GM04503 (cell line): ENCODE measurements around the gene TMEM138.

Experiments used
- DNase-seq: peaks from one replicate; pipeline ENCODE4 v3.0.0-alpha.2; 2012; ENCODE audit warnings: low read depth

Gene TMEM138

DNA sequence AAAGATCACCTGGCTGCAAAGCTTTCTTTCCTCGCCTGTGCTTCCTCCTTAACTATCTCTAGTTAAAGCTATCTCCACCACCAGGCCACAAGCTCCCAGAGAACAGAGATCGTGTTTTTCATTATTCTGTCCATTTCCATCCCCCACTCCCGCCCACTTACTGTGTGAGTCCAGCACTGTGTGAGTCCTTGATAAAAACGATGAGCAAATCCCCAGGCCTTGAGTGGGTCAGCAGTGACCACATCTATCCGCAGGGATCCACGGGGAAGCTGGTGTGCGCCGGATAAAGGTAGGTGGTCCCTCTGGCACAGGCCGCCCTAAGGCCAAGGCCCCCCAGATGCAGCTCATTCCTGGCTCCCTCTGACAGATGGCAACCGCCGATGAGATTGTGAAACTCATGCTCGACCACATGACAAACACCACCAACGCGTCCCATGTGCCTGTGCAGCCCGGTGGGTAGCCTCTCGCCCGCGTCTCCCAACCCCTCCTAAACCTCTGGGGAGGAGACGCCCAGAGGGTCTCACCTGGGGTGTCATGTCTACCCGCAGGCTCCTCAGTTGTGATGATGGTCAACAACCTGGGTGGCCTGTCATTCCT is 19.9 kb upstream of the TMEM138 start:
- no peak for DNase-seq

DNA sequence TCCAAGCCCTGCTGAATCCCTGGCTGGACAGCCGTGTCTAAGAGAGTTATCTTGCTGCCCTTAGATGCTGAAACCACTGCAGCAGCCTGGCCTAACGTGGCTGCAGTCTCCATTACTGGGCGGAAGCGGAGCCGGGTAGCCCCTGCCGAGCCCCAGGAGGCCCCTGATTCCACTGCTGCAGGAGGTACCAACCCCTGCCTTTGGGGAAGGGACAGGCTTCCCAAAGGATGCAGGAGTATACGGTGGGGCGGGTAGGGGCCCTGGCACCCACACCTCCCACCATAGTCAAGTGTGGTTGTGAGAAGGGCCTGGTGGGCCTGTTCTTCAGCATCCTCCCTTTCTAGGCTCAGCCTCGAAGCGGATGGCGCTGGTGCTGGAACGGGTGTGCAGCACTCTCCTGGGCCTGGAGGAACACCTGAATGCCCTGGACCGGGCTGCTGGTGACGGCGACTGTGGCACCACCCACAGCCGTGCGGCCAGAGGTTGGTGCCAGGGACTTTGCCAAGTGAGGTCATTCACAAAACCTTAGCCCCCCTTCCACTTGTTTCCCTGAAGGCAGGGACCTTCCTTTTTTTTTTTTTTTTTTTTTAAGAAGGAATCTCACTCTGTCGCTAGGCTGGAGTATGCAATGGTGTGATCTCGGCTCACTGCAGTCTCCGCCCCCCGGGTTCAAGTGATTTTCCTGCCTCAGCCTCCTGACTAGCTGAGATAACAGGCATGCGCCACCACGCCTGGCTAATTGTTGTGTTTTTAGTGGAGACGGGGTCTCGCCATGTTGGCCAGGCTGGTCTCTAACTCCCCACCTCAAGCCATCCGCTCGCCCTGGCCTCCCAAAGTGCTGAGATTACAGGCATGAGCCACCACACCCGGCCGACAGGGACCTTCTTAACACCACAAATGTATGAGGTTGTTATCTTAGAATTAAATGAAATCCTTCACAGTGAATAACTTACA is 18.1 kb upstream of the TMEM138 start:
- DNase-seq = no peak

DNA sequence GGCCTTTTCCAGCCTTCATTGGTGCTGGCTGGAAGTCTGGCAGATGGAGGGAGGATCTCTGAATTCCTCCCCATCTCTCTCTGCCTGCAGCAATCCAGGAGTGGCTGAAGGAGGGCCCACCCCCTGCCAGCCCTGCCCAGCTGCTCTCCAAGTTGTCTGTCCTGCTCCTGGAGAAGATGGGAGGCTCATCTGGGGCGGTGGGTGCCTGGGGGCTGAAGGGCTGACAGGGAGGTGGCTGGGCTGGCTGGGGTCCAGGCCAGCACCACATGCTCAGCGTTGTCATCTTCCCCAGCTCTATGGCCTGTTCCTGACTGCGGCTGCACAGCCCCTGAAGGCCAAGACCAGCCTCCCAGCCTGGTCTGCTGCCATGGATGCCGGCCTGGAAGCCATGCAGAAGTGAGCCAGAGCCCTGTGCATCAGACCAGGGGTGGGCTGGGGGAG is 17.0 kb upstream of the TMEM138 start:
- no peak for DNase-seq

DNA sequence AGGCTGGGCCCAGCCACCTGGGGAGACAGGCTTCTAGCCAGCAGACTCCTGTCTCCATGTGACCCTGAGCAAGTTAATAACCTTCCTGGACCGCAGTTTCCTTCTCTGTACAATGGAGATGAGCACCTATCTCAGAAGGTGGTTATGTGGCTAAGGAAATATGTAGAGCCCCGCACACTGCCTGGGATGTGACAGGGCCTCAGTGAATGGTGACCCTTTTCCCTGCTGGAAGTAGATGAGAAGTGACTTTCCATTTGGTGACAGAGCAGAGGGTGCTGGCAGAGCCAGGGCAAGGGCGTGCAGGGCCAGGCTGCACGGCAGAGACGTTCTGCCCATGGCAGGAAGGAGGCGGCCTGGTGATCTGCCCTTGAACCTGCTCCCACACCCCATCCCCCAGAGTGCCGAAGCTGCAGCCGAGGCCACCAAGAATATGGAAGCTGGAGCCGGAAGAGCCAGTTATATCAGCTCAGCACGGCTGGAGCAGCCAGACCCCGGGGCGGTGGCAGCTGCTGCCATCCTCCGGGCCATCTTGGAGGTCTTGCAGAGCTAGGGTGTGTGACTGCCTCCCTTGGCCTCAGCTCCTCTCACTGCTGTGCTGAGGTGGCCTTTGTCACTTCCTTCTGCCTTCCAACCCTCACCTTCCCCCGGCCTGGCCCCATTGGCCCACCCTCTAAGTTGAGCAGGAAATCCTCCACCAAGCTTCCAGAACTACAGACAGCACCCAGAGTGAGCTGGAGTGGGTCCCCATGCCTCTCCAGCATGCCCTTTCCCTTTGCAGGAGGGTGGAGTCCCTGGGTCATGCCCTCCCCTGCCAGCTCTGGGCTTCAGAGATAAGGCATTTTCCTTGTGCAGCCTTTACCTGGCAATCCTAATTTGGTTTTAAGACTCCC is 16.0 kb upstream of the TMEM138 start:
- no peak for DNase-seq

DNA sequence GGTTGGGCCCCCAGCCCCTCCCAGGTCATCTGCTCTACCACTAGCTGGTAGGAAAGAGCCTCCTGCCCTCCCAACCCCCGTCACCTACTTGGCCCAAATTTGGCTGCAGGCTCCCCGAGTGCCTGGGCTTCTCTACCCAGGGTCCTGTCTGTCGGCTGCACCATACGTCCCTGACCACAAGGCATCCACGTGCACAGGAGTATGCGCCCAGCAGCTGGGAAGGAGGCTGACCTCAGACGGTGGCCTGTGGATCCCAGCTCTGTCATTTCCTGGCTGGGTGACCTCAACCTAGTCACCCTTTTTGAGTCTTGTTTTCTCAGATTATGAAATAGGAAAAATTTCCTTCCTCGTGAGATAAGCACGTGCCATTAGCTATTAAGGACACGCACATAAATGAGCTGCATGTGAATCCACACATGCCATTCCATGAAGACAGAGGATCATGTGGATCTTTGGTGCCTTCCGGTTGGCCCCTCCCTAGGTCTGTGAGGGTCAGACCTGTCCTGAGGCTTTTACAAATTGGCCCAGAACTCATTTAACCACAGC is 14.2 kb upstream of the TMEM138 start:
- no peak for DNase-seq

DNA sequence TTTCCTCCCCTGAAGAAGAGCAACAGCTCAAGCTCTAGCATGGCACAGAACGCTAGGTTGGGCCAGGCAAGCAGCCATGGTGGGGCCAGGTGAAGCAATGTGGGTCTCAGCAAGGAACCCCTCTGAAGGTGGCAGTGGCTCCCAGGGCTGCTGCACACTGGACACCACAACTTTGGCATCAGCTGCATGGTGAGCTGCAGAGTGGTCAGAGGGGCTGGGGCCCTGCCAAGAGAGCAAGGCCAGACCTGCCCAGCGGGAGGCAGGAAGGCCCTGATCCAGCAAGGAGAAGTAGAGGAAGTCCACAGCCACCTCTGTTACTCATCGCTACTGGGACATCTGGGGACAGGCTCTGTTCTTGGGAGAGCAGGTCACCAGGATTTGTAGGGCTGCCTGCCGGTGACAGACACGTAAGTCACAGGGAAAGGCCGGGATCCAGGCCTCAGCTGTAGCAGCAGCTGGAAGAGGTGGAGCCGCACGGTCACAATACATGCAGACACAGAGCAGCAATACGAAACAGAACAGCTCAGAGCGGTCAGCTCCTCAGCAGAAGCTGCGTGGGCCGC is 12.9 kb upstream of the TMEM138 start:
- no peak for DNase-seq

DNA sequence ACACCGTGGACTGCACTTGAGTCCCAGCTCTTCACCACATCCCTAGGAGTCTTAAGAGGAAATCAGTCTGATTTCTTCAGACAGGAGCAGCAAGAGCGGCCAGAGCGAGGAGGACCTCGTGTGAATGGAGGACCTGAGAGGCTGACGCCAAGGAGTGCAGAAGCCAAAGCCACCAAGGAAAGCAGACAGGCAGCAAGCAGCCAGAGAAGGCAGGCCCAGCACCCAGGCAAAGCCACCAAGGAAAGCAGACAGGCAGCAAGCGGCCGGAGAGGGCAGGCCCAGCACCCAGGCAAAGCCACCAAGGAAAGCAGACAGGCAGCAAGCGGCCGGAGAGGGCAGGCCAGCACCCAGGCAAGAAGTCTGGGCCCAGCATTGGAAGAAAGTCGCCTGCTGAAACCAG is 12.3 kb upstream of the TMEM138 start:
- no peak for DNase-seq

DNA sequence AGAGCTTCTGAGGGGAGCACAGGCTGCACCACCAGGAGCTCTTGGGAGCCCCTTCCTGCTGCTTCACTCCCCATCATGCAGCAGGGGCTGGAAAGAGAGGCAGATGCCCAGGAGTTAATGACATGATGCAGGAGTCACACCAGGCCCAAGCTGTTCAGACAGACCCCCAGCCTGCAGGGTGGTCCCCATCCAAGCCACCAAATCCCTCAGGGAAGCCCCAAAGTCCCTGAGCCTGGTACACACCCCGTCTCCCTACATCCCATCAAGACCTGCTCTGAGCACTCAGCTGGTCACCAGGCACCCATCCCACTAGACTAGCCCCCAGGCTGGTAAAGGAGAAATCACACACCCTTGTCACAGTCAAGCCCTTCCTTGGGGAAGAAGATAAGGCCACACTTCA is 11.8 kb upstream of the TMEM138 start:
- no peak for DNase-seq

DNA sequence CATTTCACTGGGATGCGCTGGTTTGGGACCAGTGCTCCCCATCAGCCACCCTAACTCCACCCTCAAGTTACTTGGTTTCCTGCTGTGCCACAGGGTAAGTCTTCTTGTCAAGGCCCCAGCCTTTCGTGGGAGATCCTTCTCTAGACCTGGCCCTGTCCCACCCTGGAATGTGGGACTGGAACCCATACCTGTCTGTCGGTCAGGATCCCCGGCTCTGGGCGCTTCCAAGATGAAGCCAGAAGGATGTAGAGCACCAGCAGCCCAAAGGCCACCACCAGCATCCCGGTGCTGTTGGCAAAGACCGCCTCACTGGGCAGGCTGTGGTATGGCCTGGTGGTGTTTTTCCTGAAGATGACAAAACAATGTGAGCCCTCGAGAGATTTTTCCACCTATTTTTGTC is 11.4 kb upstream of the TMEM138 start:
- no peak for DNase-seq

DNA sequence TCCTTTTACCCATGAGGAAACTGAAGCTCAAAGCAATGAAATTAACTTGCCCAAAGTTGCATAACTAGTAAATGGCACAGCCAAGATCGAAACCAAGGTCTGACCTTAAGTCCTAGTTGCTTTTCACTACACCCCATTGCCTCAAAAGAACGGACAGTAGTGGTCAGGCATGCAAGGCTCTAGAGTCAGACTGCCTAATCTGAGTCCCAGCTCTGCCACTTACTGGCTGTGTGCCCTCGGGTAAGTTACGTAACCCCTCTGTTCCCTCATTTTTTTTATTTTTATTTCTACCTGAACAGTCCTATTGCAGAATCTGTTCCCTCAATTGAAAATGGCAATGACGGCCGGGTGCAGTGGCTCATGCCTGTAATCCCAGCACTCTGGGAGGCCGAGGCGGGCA is 10.1 kb upstream of the TMEM138 start:
- no peak for DNase-seq

DNA sequence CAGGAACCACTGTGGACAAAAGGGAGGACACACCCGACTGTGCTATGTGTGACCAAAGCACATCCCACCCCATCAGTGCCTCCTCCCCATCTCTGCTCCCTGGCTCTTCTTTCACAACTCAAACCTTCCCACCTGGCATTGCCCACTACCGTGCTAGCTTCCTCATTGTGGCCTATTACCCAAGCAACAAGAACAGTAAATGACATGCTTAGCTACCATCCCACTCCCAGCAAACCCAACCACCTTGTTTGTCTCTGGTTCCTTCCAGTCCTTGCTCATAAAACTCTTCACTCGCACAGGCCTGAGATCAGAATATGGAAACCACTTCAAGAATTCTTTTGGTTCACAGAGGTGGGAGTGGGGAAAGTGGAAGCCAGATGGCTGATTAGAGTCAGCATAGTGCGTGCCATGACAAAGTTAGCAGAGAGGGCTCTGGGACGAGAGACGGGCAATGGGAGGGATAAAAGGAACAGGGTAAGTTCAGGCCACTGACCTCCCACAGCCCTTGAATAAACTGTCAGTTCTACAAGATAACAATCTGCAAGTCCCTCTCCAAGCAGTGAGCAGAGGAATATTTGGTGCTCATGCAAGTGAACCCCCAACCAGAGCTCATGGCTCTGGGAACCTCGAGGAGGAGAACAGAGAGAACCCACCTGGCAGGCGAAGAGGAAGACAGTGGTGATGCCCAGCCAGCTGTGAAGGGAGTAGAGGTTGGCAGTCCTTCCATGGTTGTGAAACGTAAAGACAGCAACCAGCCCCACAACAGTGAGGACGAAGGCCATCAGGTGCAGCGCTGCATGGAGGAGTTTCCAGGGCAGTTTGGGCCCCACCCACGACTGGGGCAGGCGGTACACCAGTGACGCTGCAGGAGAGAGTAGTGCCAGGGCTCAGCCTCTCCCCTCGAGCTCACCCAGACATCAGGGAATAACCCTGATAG is 8.8 kb upstream of the TMEM138 start:
- no peak for DNase-seq

DNA sequence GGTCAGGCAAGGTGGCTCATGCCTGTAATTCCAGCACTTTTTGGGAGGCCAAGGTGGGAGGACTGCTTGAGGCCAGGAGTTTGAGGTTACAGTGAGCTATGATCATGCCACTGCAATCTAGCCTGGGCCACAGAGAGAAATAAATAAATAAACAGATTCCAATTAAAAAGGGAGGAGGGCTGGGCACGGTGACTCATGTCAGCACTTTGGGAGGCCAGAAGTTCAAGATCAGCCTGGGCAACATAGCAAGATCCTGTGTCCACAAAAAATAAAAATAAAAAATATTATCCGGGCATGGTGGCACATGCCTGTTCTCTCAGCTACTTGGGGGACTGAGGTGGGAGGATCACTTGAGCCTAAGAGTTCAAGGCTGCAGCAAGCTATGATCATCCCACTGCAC is 8.0 kb upstream of the TMEM138 start:
- no peak for DNase-seq

DNA sequence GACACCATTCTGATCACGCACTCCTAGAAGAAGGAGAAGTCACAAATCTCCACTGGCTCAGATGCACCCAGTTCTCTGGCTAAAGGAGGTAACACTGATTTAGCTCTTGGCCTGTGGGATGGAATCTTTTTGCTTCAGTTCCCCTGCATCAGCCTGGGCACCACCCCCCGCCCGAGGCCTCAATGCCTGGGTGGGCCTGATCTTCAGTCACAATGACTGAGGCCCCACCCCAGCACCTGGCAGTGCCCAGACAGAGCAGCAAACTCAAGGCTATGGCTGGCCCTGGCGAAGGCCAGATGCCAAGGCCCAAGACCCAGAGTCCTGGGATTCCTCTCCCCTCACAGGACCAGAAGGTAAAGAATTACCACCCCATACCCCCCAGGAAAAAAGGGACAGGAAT is 5.5 kb upstream of the TMEM138 start:
- no peak for DNase-seq

DNA sequence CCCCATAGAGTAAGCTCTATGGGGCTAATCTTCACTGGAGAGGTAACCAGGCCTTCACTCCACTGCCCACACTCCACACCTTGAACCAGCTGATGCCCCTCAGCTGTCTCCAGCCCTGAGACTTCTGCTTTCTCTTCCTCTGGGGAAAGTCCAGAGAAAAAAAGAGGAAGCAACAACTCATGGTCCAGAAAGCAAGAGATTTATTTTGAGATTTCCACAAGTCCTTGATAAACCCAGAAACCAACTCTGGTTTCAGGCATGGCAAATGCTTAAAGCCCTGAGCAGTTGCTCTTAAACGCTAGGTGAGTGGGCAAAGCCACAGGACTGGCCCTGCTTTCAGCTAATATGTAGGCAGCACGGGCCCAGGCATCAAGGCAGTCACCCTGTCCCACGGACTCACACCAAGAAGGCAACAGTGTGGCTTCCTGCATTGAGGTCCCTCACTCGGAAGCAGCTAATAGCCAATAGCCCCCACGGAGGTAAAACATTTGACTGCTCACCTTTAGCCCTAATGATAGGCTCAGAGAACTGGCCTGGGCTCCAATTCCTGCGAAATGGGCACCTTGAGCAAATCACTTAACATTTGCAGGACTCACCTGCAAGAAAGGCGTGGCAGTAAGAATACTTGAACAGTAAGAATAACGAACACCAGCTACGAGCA is 4.8 kb upstream of the TMEM138 start:
- DNase-seq = no peak

DNA sequence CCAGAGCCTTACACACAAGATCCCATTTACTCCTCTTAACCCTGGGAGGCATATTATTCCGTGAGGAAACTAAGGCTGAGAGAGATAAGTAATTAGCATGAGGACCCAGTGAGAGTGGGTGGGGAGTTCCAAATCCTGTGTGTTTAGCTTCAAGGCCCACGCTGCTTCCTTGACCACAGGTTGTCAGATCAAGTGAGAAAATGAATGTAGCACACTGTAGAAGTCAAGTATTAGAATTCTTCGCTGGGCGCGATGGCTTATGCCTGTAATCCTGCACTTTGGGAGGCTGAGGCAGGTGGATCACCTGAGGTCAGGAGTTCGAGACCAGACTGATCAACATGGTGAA is 4.3 kb upstream of the TMEM138 start:
- DNase-seq = no peak

DNA sequence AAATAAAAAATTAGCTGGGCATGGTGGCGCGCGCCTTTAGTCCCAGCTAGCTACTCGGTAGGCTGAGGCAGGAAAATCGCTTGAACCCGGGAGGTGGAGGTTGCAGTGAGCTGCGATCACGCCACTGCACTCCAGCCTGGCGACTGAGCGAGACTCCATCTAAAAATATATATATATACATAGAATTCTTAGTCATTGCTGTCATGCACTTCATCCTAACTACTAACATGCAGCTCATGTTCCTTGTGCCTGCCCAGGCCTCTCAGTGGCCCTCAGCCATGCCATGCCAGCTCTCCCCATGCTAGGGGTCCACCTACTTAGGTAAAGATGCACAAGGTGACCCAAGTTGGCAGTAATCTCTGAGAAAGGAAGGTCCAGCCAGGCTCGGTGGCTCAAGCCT is 3.6 kb upstream of the TMEM138 start:
- no peak for DNase-seq

DNA sequence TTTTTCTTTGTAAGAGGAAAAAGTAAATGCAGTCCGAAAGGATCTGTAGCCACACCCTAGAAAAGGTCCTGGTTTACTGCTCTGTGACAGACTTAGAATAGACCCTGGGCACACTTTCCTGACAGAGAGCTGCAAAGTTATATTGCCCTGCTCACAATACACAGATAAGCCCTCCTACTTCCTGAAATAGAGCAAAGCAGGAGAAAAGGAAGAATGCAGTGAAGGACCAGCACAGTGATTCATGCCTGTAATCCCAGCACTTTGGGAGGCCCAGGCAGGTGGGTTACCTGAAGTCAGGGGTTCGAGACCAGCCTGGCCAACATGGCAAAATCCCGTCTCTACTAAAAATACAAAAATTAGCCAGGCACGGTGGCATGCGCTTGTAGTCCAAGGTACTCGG is 2.7 kb upstream of the TMEM138 start:
- no peak for DNase-seq

DNA sequence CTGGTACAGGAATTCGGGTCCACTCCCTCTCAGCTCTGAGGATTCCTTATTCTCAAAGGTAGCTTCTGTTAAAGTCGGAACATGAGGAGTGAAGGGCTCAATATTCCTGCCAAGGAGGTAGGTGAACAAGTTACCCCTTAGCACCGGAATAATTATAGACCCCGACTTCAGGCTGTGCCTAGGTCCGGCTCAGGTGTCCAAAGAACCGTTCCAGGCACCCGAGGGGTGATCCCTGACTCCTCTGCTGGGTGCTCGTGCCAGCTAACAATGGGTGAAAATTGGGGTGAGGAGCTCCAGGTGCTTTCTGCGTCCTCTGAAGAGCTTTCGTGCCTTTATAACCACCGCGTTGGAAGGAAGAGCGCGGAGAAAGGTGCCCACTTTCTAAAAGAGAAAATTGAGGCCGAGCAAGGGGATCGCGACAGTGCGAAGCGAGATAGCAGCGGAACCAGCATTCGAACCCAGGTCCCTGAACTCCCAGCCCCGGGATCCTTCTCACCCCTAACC is 885 bp upstream of the TMEM138 start:
- DNase-seq = no peak

DNA sequence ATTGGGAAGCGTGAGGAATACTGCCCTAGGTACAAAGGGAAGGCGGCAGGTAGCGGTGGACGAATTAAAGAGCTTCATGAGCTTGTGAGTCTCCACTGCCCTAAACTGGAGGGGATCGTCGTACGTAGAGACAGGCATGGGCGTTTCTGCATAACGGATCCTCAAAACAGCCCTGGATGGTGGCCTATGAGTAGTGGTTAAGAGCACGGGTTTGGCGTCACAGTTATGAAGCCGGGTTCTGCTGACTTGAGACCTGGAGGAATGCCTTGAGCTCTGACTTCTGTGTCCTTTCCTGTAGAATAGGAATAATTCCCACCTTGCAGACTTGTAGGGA is 335 bp downstream of the TMEM138 start:
- DNase-seq = no peak

DNA sequence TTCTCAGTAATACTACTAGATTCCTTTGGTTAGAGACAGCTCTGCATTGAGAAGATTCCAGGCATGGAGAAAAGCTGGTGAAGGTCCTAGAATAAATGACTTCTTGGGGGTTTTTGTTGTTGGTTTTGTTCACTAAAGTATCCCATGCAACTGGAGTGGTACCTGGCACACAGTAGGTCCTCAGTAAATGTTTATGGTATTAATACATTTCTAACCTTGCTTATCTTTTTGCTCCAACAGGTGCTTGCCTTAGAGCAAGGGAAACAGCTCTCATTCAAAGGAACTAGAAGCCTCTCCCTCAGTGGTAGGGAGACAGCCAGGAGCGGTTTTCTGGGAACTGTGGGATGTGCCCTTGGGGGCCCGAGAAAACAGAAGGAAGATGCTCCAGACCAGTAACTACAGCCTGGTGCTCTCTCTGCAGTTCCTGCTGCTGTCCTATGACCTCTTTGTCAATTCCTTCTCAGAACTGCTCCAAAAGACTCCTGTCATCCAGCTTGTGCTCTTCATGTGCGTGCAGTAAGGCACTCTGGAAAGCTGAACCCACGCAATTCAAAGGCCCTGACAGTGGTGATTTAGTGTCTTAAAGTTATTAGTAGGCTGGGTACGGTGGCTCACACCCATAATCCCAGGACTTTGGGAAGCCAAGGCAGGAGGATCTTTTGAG is 2.0 kb downstream of the TMEM138 start:
- DNase-seq = no peak
